ENCODE data around the gene DCX. TPM values are rescaled to one million over a fixed set of nuclear protein-coding genes. Genes with fewer than 3 reads are reported as not detected.

DCX gene
- polyA plus RNA-seq, 1 donor (not counting 4 experiments of a cell fraction or from before 2014, with no cell fraction given): not detected

DNA sequence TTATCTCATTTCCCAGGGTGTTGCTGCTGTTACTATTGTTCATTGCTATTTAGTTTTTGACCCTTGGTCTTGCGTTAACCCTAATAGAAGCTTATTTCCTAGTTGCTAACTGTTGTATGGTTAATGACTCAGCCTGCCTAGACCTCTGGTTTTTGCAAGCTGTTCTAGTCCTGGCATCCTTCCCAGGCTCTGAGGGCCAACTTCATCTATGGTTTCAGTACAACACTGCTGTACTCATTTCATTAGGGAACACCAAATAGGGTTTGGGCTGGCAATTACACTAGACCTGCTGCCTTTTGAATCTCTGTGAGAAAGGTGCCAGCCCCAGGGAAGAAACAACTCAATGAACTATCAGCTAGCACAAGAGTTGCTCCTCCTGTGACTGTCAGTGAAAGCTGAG lies 59.6 kb downstream of the DCX start:
- H3K27ac ChIP-seq (ENCODE audit: control insufficient read depth, insufficient read depth, low read length): no peak overlapping the region
- H3K36me3 ChIP-seq (ENCODE audit: control insufficient read depth in 2 of 2, extremely low read depth in 1 of 2, insufficient read depth in 2 of 2, low read length in 2 of 2): no peaks in the 10 kb centered on the region
- H3K4me3 ChIP-seq (ENCODE audit: control insufficient read depth in 2 of 3, extremely low read depth in 1 of 3, insufficient read depth in 2 of 3, low read depth in 1 of 3, low read length in 3 of 3): no peak overlapping the region
- H3K4me2 ChIP-seq (ENCODE audit: control insufficient read depth, extremely low read depth, insufficient read depth, low read depth, low read length): no peak overlapping the region
- DNase-seq (ENCODE audit: low read depth, low spot score): no peak
- no peak overlapping the region for H2AFZ ChIP-seq (ENCODE audit: control insufficient read depth, low read length)
- no peaks in the 10 kb centered on the region for H3K9me1 ChIP-seq (ENCODE audit: control insufficient read depth, extremely low read depth, insufficient read depth, low read length)
- TF ChIP-seq CTCF (optimal IDR thresholded peaks at IDR 0.05 in 1 of 3, IDR thresholded peaks at IDR 0.05 in 1 of 3, conservative IDR thresholded peaks at IDR 0.05 in 1 of 3; ENCODE audit: extremely low read depth in 1 of 3, insufficient read depth in 2 of 3, low read length in 3 of 3) (no peak), EZH2 (IDR thresholded peaks at IDR 0.05; ENCODE audit: low read length) (no peak)
- H3K9ac ChIP-seq (ENCODE audit: control insufficient read depth, extremely low read depth, insufficient read depth, low read length): no peak overlapping the region
- peaks cover 8% of the 10 kb centered on the region for H3K27me3 ChIP-seq (ENCODE audit: control insufficient read depth, extremely low read depth, insufficient read depth, low read length)
- H3K79me2 ChIP-seq (ENCODE audit: control insufficient read depth, insufficient read depth, low read length): no peaks in the 10 kb centered on the region
- FAIRE-seq: no peak
- no peaks in the 10 kb centered on the region for H4K20me1 ChIP-seq (ENCODE audit: control insufficient read depth, extremely low read depth, insufficient read depth, low read length)
- no peaks in the 10 kb centered on the region for H3K9me3 ChIP-seq (ENCODE audit: control insufficient read depth, low read depth, low read length)
- no peaks in the 10 kb centered on the region for H3K4me1 ChIP-seq (ENCODE audit: control insufficient read depth, extremely low read depth, insufficient read depth, low read length)
- dilution Hi-C loops (cut with MboI; ENCODE audit: extremely low pct_ligation_motif_present, low sequenced_read_pairs): no loop called here

- DNase-seq (ENCODE audit: low read depth, low spot score) (no peak), FAIRE-seq (no peak)
- no peaks in the 10 kb centered on the region for H4K20me1 ChIP-seq (ENCODE audit: control insufficient read depth, extremely low read depth, insufficient read depth, low read length)
- H3K9me3 ChIP-seq (ENCODE audit: control insufficient read depth, low read depth, low read length): no peaks in the 10 kb centered on the region
- H3K27ac ChIP-seq (ENCODE audit: control insufficient read depth, insufficient read depth, low read length): no peak overlapping the region
- no peaks in the 10 kb centered on the region for H3K9me1 ChIP-seq (ENCODE audit: control insufficient read depth, extremely low read depth, insufficient read depth, low read length)
- no peak overlapping the region for H2AFZ ChIP-seq (ENCODE audit: control insufficient read depth, low read length)
- H3K4me3 ChIP-seq (ENCODE audit: control insufficient read depth in 2 of 3, extremely low read depth in 1 of 3, insufficient read depth in 2 of 3, low read depth in 1 of 3, low read length in 3 of 3): no peak overlapping the region
- no peak overlapping the region for H3K9ac ChIP-seq (ENCODE audit: control insufficient read depth, extremely low read depth, insufficient read depth, low read length)
- no peaks in the 10 kb centered on the region for H3K4me1 ChIP-seq (ENCODE audit: control insufficient read depth, extremely low read depth, insufficient read depth, low read length)
- TF ChIP-seq EZH2 (IDR thresholded peaks at IDR 0.05; ENCODE audit: low read length) (no peak), CTCF (optimal IDR thresholded peaks at IDR 0.05 in 1 of 3, IDR thresholded peaks at IDR 0.05 in 1 of 3, conservative IDR thresholded peaks at IDR 0.05 in 1 of 3; ENCODE audit: extremely low read depth in 1 of 3, insufficient read depth in 2 of 3, low read length in 3 of 3) (no peak)
- H3K27me3 ChIP-seq (ENCODE audit: control insufficient read depth, extremely low read depth, insufficient read depth, low read length): peaks cover 8% of the 10 kb centered on the region
- H3K4me2 ChIP-seq (ENCODE audit: control insufficient read depth, extremely low read depth, insufficient read depth, low read depth, low read length): no peak overlapping the region
- H3K79me2 ChIP-seq (ENCODE audit: control insufficient read depth, insufficient read depth, low read length): no peaks in the 10 kb centered on the region
- dilution Hi-C loops (cut with MboI; ENCODE audit: extremely low pct_ligation_motif_present, low sequenced_read_pairs): no loop called here
- H3K36me3 ChIP-seq (ENCODE audit: control insufficient read depth in 2 of 2, extremely low read depth in 1 of 2, insufficient read depth in 2 of 2, low read length in 2 of 2): no peaks in the 10 kb centered on the region
These were observed 62.1 kb downstream of the DCX start for GRCh38 chrX:111349934-111350333.
